Peyer's patch (tissue), 4 donors: ENCODE results near the gene DDX41.

ENCODE experiments used
- POLR2A ChIP-seq, 2 donors: fragments of 450-650 bp; IDR thresholded peaks; one replicate each; pipeline ENCODE4 v1.5.1; 2017; ENCODE audit warnings: antibody characterized with exemption in 2 of 2, mild to moderate bottlenecking in 2 of 2, moderate library complexity in 2 of 2
- TF ChIP-seq, protein P1 (sequence below), 6 experiments: fragments of 450-650 bp in 4 of 6; fragments of 200-600 bp in 2 of 6; sonication (generic) in 1 of 6; IDR thresholded peaks; one replicate each; pipeline ENCODE4 v1.5.1; 2017 to 2019; ENCODE audit warnings: antibody characterized with exemption in 6 of 6, mild to moderate bottlenecking in 3 of 6, moderate library complexity in 1 of 6

DNA sequence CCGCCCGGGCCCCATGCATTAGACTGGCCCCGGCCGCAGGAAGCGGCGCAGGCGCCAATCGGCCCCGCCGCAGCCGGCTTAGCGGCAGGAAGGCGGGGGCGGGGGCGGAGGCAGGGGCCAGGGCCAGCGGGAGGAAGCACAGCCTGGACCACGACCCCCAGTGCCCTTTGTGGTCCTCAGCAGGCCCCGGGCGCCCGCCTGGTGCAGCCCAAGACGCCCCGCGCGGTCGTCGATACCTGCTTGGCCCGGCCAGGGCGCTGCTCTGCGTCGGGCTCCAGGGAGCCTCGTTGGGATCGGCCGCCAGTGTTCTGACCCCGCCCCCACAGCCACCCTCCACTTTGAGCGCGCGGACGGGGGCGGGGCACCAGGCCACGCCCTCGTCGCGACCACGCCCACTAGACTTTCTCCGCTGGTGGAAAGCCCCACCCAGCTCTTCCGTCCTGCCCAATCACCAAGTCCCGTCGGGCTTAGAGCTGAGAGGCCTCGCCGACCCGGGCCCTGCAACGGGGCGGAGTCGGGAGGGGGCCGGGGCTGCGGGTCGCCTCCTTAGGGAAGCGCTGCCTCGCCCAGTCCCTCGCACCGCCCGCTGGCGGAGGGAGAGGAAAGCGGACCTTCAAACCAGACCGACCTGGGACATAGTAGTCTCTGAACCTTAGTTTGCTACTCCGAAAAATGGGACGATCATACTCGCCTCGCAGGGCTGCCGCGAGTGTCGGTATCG lies 19.3 kb downstream of the DDX41 start, which contains the start of gene PDLIM7:
- TF ChIP-seq, protein P1, sequence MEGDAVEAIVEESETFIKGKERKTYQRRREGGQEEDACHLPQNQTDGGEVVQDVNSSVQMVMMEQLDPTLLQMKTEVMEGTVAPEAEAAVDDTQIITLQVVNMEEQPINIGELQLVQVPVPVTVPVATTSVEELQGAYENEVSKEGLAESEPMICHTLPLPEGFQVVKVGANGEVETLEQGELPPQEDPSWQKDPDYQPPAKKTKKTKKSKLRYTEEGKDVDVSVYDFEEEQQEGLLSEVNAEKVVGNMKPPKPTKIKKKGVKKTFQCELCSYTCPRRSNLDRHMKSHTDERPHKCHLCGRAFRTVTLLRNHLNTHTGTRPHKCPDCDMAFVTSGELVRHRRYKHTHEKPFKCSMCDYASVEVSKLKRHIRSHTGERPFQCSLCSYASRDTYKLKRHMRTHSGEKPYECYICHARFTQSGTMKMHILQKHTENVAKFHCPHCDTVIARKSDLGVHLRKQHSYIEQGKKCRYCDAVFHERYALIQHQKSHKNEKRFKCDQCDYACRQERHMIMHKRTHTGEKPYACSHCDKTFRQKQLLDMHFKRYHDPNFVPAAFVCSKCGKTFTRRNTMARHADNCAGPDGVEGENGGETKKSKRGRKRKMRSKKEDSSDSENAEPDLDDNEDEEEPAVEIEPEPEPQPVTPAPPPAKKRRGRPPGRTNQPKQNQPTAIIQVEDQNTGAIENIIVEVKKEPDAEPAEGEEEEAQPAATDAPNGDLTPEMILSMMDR (IDR thresholded peaks at IDR 0.05): peak in 2 of 6 experiments; percentile 19
- peak; percentile 81 to 94 for TF ChIP-seq POLR2A (IDR thresholded peaks at IDR 0.05)
